Heart left ventricle (tissue), 16 donors: ENCODE results near the gene NUDT5. TPM values are rescaled to one million over a fixed set of nuclear protein-coding genes. Genes with fewer than 3 reads are reported as not detected.
"Not testable (repeated sequence)": the region's sequence is repeated elsewhere in the genome, so short reads cannot be mapped to it uniquely, and the experiment has no call there.

Experiments used
- ATAC-seq, 4 donors: fragments of 200-7000 bp; cut with Tn5 transposase; one replicate each; pipeline ENCODE4 v1.9.1; 2020 to 2022; ENCODE audit warnings: moderate library complexity in 4 of 4, mild to moderate bottlenecking in 3 of 4, moderate number of reproducible peaks in 1 of 4
- DNase-seq, 5 donors: peaks; one replicate each; pipeline ENCODE4 v3.0.0-alpha.2; 2020
- H3K27ac ChIP-seq, 12 donors: fragments of 200-600 bp; sonication (generic) in 4 of 12; one replicate each; pipeline versions ENCODE4 v1.5.0 to v1.8.0; 2016 to 2022; ENCODE audit warnings: mild to moderate bottlenecking in 2 of 12
- H3K27me3 ChIP-seq, 9 donors: fragments of 200-600 bp; sonication (generic) in 2 of 9; one replicate each; pipeline versions ENCODE4 v1.5.1 to v1.8.0; 2016 to 2022; ENCODE audit warnings: mild to moderate bottlenecking in 3 of 9
- H3K36me3 ChIP-seq, 9 donors: fragments of 200-600 bp; sonication (generic) in 2 of 9; one replicate each; pipeline versions ENCODE4 v1.5.0 to v1.8.0; 2018 to 2022; ENCODE audit warnings: mild to moderate bottlenecking in 2 of 9
- H3K4me1 ChIP-seq, 12 donors: fragments of 200-600 bp; sonication (generic) in 4 of 12; one replicate each; pipeline versions ENCODE4 v1.5.0 to v1.8.0; 2016 to 2022; ENCODE audit warnings: mild to moderate bottlenecking in 3 of 12
- H3K4me3 ChIP-seq, 12 donors: fragments of 200-600 bp; sonication (generic) in 4 of 12; one replicate each; pipeline versions ENCODE4 v1.5.0 to v1.8.0; 2017 to 2022; ENCODE audit warnings: mild to moderate bottlenecking in 9 of 12, moderate library complexity in 4 of 12
- H3K9me3 ChIP-seq, 12 donors: fragments of 200-600 bp; sonication (generic) in 4 of 12; one replicate each; pipeline versions ENCODE4 v1.5.0 to v1.8.0; 2016 to 2022; ENCODE audit warnings: mild to moderate bottlenecking in 1 of 12
- POLR2A ChIP-seq, 2 donors: fragments of 450-650 bp; IDR thresholded peaks; one replicate each; pipeline ENCODE4 v1.6.1; 2017; ENCODE audit warnings: antibody characterized with exemption in 2 of 2, mild to moderate bottlenecking in 2 of 2, moderate library complexity in 2 of 2
- WGBS, 4 donors: extraction: QIAGEN DNeasy Blood & Tissue Kit in 2 of 4; methylation state at CpG; one replicate each; pipeline versions ENCODE4 v1.1.5 to v1.1.7; 2013 to 2018; 5-methylcytosine and 5-hydroxymethylcytosine counted together
- intact Hi-C, 10 donors: fragments of 100-400 bp; cut with DNase I; formaldehyde crosslinking; loops; one replicate each; pipeline versions ENCODE4 v1.11.1 to v1.14.2; 2022
- polyA plus RNA-seq, 2 donors: library from polyadenylated mRNA; stranded (reverse); fragments of 200-250 nt; gene quantifications; one replicate each; pipeline ENCODE4 v1.2.3, GENCODE V29; 2013
- total RNA-seq, 9 donors: library from RNA; depleted of rRNA in 2 of 9; stranded (reverse); fragments of >200 nt in 2 of 9; fragmentation: NEBNext Ultra II Directional in 3 of 9; extraction: Animal tissue kit (Norgen Biotek cat#: 25700) in 3 of 9; gene quantifications; one replicate each; pipeline versions ENCODE4 v1.1.0 to v1.2.4, GENCODE V29; 2016 to 2023
- TF ChIP-seq, protein P1 (sequence below), 12 donors: fragments of 200-600 bp; sonication (generic) in 4 of 12; IDR thresholded peaks; one replicate each; pipeline versions ENCODE4 v1.5.0 to v1.8.0; 2018 to 2022; ENCODE audit warnings: antibody characterized with exemption in 12 of 12, mild to moderate bottlenecking in 5 of 12
- donor health status: ischemic (EF 13 %, LVEDD 7.1; RV severe dilation, severe dysfunction).
- donor health status: healthy with polysubstance abuse.
- donor health status: DM: no; HTN: yes; CAD: no.
- donor health status: DM: no; HTN: no; CAD: no.
- donor health status: ischemic (EF 25% LVEDD 6.9; RV normal size, moderate dysfunction).
- donor health status: ischemic (EF 25% LVEDD 5.7; RV mildly dilated, moderate dysfunction).
- donor health status: healthy.
- donor health status: DM: yes; HTN: yes; CAD: no.
- donor health status: ischemic (EF 35%, LVEDD 5.7; RV mildly dilated, moderate dysfunction).
- donor health status: nonischemic (EF 11% LVEDD 7.7; RV severe dilation, severe dysfunction).
- donor health status: DM: yes; HTN: yes; CAD: no.
- donor health status: PGD.
- donor health status: ischemic (EF 29% LVEDD 5.4; RV normal size, mild dysfunction).
- donor health status: nonischemic (EF 23%, LVEDD 6.1; RV moderate dilation, normal function).

NUDT5 gene
- total and polyA plus RNA-seq, 11 donors = 5.0 to 23.3 (median 9.2) TPM

DNA sequence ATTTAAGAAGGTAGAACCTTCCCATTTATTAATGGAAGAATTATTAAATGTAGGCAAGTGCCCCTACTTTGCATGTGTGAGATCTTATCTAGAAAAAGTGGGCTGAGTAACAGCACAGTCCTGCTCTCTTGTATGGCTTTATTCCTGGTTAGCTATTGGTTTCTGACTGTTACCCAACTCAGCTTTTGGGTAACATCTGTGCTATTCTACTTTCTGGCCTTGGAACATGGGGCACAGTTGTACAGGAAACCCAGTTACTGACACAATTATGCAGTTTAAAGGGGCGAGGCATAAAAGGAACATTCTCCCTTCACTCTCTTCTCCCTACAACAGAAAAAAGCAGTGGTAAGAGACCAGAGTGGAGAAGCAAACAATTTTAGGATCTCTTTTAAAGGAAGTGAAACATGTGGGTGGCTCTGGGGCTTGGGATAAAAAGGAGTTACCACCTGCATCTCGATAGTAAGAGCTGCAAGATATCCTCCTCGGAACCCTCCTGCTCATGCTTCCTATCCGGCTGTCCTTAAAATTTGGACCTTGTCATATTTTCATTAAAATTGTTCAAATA, 16.0 kb downstream of the NUDT5 start:
- Histone ChIP-seq H3K4me1 (peaks cover 0 to 36% (median 0%) of the 10 kb centered on the region in 12 donors), H3K27ac (no peak overlapping the region), H3K9me3 (no peaks in the 10 kb centered on the region), H3K4me3 (no peak overlapping the region), H3K36me3 (peaks cover 1 to 98% (median 77%) of the 10 kb centered on the region in 9 donors), H3K27me3 (no peaks in the 10 kb centered on the region)
- DNase-seq (no peak), ATAC-seq (no peak)
- 87 to 88% (median 88%) methylated on average over 4 of the region's 4 CpGs for WGBS, 4 donors
- TF ChIP-seq POLR2A (IDR thresholded peaks at IDR 0.05) = no peak
- TF ChIP-seq, protein P1, sequence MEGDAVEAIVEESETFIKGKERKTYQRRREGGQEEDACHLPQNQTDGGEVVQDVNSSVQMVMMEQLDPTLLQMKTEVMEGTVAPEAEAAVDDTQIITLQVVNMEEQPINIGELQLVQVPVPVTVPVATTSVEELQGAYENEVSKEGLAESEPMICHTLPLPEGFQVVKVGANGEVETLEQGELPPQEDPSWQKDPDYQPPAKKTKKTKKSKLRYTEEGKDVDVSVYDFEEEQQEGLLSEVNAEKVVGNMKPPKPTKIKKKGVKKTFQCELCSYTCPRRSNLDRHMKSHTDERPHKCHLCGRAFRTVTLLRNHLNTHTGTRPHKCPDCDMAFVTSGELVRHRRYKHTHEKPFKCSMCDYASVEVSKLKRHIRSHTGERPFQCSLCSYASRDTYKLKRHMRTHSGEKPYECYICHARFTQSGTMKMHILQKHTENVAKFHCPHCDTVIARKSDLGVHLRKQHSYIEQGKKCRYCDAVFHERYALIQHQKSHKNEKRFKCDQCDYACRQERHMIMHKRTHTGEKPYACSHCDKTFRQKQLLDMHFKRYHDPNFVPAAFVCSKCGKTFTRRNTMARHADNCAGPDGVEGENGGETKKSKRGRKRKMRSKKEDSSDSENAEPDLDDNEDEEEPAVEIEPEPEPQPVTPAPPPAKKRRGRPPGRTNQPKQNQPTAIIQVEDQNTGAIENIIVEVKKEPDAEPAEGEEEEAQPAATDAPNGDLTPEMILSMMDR (IDR thresholded peaks at IDR 0.05) = no peak
- intact Hi-C loops = no loop called here

DNA sequence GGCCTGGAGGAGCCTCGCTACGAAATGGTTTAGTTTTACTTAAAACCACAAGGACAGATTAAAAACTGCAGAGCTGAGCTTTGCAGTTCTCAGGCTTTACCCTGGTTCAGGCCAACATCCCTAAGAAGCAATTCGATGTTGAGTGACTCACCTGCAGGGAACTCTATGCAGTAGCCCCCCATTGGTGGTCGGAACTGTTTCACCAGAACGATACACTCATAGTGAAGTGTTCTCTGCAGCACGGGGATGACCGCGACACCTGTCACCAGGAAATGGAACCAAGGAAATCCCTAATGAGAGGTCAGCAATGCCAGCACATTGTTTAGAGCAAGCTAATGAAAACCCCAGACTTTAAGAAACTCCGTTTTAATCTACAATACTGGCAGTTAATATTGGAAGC, 18.0 kb downstream of the NUDT5 start:
- peaks cover 0 to 36% (median 0%) of the 10 kb centered on the region in 12 donors for H3K4me1 ChIP-seq
- 76 to 88% (median 85%) methylated on average over 9 of the region's 9 CpGs for WGBS, 4 donors
- no peak for ATAC-seq
- peaks cover 4 to 98% (median 85%) of the 10 kb centered on the region in 9 donors for H3K36me3 ChIP-seq
- DNase-seq = no peak
- H3K9me3 ChIP-seq = no peaks in the 10 kb centered on the region
- no peak for TF ChIP-seq POLR2A (IDR thresholded peaks at IDR 0.05)
- TF ChIP-seq, protein P1 (IDR thresholded peaks at IDR 0.05) = no peak
- no peaks in the 10 kb centered on the region for H3K27me3 ChIP-seq
- intact Hi-C loops = no loop called here
- H3K4me3 ChIP-seq = no peak overlapping the region
- no peak overlapping the region for H3K27ac ChIP-seq

DNA sequence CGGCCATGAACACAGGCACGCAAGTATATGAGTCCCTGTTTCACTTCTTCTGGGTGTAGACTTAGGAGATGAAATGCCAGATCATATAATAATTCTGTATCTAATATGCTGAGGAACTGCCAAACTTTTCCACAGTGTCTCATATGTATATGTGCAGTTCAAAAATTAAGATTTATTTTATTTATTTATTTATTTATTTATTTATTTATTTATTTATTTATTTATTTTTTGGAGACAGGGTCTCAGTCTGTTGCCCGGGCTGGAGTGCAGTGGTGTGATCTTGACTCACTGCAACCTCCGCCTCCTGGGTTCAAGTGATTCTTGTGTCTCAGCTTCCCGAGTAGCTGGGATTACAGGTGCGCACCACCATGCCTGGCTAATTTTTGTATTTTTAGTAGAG, 24.2 kb downstream of the NUDT5 start:
- peaks cover 4 to 100% (median 99%) of the 10 kb centered on the region in 9 donors for H3K36me3 ChIP-seq
- H3K4me1 ChIP-seq, H3K27ac ChIP-seq, H3K4me3 ChIP-seq, DNase-seq, H3K27me3 ChIP-seq, ATAC-seq, H3K9me3 ChIP-seq, intact Hi-C loops: not testable (repeated sequence)
- 87 to 95% (median 89%) methylated on average over 6 of the region's 6 CpGs for WGBS, 4 donors

DNA sequence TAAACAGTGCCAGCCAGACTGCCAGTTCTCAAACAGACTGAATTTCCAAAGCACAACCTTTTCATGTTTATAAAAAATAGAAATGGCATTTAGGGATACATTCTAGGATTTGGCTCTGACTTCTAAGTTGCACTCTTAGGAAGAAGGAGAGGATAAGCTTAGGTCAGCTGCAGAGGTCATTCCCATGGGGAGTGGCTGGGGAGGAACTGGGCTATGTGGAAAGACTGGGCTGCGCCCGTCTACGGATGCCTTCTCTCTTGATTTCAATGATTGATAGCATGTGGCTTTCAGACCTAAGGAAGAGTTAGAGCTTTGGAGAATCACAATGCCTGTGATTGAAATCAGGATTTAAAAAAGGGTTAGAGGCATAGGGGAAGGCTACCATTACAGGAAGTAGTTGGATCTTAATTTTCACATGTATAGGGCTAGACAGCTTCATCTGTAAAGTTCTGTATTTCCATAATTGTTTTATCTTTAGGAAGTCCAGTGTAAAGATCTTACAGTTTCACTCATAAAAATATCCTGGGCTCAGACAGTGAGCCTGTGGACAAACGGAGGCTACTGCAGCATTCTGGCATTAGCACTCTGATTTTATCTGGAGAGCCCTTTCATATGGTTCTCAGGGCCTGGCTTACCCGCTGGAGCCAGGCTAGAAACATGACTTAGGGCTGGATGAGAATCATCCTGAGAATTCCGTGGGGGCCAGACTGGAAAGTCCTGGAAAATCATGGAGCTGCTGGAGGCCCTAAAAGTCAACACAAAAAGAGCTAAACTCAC, 29.5 kb downstream of the NUDT5 start:
- no peak for ATAC-seq
- TF ChIP-seq POLR2A (IDR thresholded peaks at IDR 0.05) = no peak
- TF ChIP-seq, protein P1 (IDR thresholded peaks at IDR 0.05) = no peak
- no peaks in the 10 kb centered on the region for H3K27me3 ChIP-seq
- no peak for DNase-seq
- H3K36me3 ChIP-seq = peaks cover 0 to 100% (median 95%) of the 10 kb centered on the region in 9 donors
- no peak overlapping the region for H3K27ac ChIP-seq
- H3K4me3 ChIP-seq = no peak overlapping the region
- WGBS, 4 donors = 73 to 85% (median 82%) methylated on average over 6 of the region's 6 CpGs
- intact Hi-C loops = no loop called here
- H3K4me1 ChIP-seq = peaks cover 0 to 7% (median 0%) of the 10 kb centered on the region in 12 donors
- H3K9me3 ChIP-seq = no peaks in the 10 kb centered on the region
